Spleen (tissue), 11 donors: ENCODE measurements around the gene DGUOK. TPM values are rescaled to one million over a fixed set of nuclear protein-coding genes. Genes with fewer than 3 reads are reported as not detected.
A peak's percentile ranks its signal among the peaks of the same experiment; 100 is the strongest.

Experiments used
- DNase-seq: peaks from one replicate; pipeline ENCODE4 v3.0.0-alpha.2; 2020
- H3K27ac ChIP-seq, 8 donors: fragments of 200-600 bp; sonication (generic) in 7 of 8; 1 replicate in 4 of 8; 2 replicates in 4 of 8; pipeline versions ENCODE4 v1.5.0 to v1.8.0; 2016 to 2021; ENCODE audit warnings: inconsistent platforms in 4 of 8, mild to moderate bottlenecking in 4 of 8, moderate library complexity in 1 of 8
- H3K27me3 ChIP-seq, 7 donors: fragments of 200-600 bp; sonication (generic) in 6 of 7; replicated peaks in 1 of 7; 1 replicate in 4 of 7; 2 replicates in 3 of 7; pipeline versions ENCODE4 v1.5.0 to v1.8.0; 2016 to 2021; ENCODE audit warnings: inconsistent platforms in 3 of 7, mild to moderate bottlenecking in 1 of 7
- H3K36me3 ChIP-seq, 6 donors: fragments of 200-600 bp; sonication (generic) in 5 of 6; 1 replicate in 4 of 6; 2 replicates in 2 of 6; pipeline versions ENCODE4 v1.5.0 to v1.8.0; 2016 to 2021; ENCODE audit warnings: inconsistent platforms in 2 of 6
- H3K4me1 ChIP-seq, 6 donors: fragments of 200-600 bp; sonication (generic) in 5 of 6; 1 replicate in 3 of 6; 2 replicates in 3 of 6; pipeline versions ENCODE4 v1.5.0 to v1.8.0; 2016 to 2021; ENCODE audit warnings: inconsistent platforms in 3 of 6
- H3K4me3 ChIP-seq, 8 donors: fragments of 200-600 bp; sonication (generic) in 7 of 8; 1 replicate in 4 of 8; 2 replicates in 4 of 8; pipeline versions ENCODE4 v1.5.0 to v1.8.0; 2016 to 2021; ENCODE audit warnings: inconsistent platforms in 4 of 8, mild to moderate bottlenecking in 4 of 8, moderate library complexity in 2 of 8
- H3K9me3 ChIP-seq, 8 donors: fragments of 200-600 bp; sonication (generic) in 7 of 8; 1 replicate in 4 of 8; 2 replicates in 4 of 8; pipeline versions ENCODE4 v1.5.0 to v1.8.0; 2016 to 2021; ENCODE audit warnings: inconsistent platforms in 4 of 8
- POLR2A ChIP-seq, 3 donors: fragments of 450-650 bp; IDR thresholded peaks; one replicate each; pipeline ENCODE4 v1.5.1; 2017; ENCODE audit warnings: antibody characterized with exemption in 3 of 3, mild to moderate bottlenecking in 1 of 3
- POLR2AphosphoS5 ChIP-seq, 3 donors: sonication (generic); formaldehyde crosslinking; IDR thresholded peaks; one replicate each; pipeline ENCODE4 v1.5.1; 2017; ENCODE audit warnings: antibody characterized with exemption in 3 of 3
- WGBS, 5 donors: extraction: QIAGEN DNeasy Blood & Tissue Kit in 3 of 5; methylation state at CpG; one replicate each; pipeline versions ENCODE4 v1.1.5 to v1.1.7; 2013 to 2018; 5-methylcytosine and 5-hydroxymethylcytosine counted together
- intact Hi-C: fragments of 100-400 bp; cut with DNase I; formaldehyde crosslinking; loops from one replicate; pipeline ENCODE4 v1.15.0; 2023; ENCODE audit warnings: low total_unique reads
- polyA plus RNA-seq, 3 donors: library from polyadenylated mRNA; stranded (reverse); fragments of 200-250 nt; gene quantifications; one replicate each; pipeline ENCODE4 v1.2.1, GENCODE V29; 2013
- total RNA-seq, 7 donors: library from RNA; depleted of rRNA in 3 of 7; stranded (reverse); fragments of >200 nt in 3 of 7; fragmentation: NEBNext Ultra II Directional in 4 of 7; extraction: Animal tissue kit (Norgen Biotek cat#: 25700) in 4 of 7; gene quantifications; one replicate each; pipeline versions ENCODE4 v1.1.0 to v1.2.1, GENCODE V29; 2016 to 2021
- TF ChIP-seq, protein P1 (sequence below), 11 experiments: fragments of 200-600 bp in 7 of 11; fragments of 450-650 bp in 4 of 11; sonication (generic) in 4 of 11; IDR thresholded peaks in 8 of 11; conservative IDR thresholded peaks in 3 of 11; 1 replicate in 7 of 11; 2 replicates in 4 of 11; pipeline versions ENCODE4 v1.4.0 to v1.8.0; 2016 to 2021; ENCODE audit warnings: antibody characterized with exemption in 11 of 11, inconsistent platforms in 4 of 11, mild to moderate bottlenecking in 1 of 11
- donor health status: healthy with polysubstance abuse.
- donor health status: DM: no; HTN: no; CAD: no; lungs with moderate emphysema.
- donor health status: DM: no; HTN: no; CAD: no.
- donor health status: Bipolar disorder and iron deficiency.
- donor health status: healthy.
- donor health status: DM: no; HTN: no; CAD: no.
- donor health status: DM: yes; HTN: yes; CAD: no.

The DGUOK gene
- total and polyA plus RNA-seq, 10 donors: 41.3 to 120 (median 57.1) TPM

DNA sequence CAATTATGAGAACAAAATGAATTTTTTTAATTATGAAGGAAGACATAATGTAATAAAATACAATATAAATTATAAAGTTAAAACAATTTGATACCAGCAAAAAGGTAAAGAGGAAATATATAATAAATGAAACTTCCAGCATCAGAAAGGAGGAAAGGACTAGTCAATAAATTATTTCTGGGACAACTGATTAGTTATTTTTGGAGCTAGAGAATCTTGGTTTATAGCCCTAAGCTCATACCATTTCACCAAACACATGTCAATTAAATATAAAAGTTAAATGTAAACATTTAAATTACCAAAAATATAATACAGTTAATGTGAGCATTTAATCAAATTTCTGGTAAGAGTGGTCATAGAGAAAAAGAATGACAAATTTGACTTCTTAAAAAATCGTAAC lies 21.7 kb upstream of the DGUOK start:
- no peak overlapping the region for H3K4me3 ChIP-seq
- peaks cover 0 to 9% (median 3%) of the 10 kb centered on the region in 6 donors for H3K4me1 ChIP-seq
- WGBS, 5 donors: 82 to 94% (median 90%) methylated on average over 1 of the region's 1 CpG
- H3K27ac ChIP-seq: no peak overlapping the region
- intact Hi-C loops: no loop called here
- no peak for DNase-seq
- no peaks in the 10 kb centered on the region for H3K36me3 ChIP-seq
- no peaks in the 10 kb centered on the region for H3K27me3 ChIP-seq
- no peak for TF ChIP-seq POLR2AphosphoS5 (IDR thresholded peaks at IDR 0.05)
- TF ChIP-seq, protein P1, sequence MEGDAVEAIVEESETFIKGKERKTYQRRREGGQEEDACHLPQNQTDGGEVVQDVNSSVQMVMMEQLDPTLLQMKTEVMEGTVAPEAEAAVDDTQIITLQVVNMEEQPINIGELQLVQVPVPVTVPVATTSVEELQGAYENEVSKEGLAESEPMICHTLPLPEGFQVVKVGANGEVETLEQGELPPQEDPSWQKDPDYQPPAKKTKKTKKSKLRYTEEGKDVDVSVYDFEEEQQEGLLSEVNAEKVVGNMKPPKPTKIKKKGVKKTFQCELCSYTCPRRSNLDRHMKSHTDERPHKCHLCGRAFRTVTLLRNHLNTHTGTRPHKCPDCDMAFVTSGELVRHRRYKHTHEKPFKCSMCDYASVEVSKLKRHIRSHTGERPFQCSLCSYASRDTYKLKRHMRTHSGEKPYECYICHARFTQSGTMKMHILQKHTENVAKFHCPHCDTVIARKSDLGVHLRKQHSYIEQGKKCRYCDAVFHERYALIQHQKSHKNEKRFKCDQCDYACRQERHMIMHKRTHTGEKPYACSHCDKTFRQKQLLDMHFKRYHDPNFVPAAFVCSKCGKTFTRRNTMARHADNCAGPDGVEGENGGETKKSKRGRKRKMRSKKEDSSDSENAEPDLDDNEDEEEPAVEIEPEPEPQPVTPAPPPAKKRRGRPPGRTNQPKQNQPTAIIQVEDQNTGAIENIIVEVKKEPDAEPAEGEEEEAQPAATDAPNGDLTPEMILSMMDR (IDR thresholded peaks at IDR 0.05 in 8 of 11, conservative IDR thresholded peaks at IDR 0.05 in 3 of 11): no peak
- TF ChIP-seq POLR2A (IDR thresholded peaks at IDR 0.05): no peak
- no peaks in the 10 kb centered on the region for H3K9me3 ChIP-seq

DNA sequence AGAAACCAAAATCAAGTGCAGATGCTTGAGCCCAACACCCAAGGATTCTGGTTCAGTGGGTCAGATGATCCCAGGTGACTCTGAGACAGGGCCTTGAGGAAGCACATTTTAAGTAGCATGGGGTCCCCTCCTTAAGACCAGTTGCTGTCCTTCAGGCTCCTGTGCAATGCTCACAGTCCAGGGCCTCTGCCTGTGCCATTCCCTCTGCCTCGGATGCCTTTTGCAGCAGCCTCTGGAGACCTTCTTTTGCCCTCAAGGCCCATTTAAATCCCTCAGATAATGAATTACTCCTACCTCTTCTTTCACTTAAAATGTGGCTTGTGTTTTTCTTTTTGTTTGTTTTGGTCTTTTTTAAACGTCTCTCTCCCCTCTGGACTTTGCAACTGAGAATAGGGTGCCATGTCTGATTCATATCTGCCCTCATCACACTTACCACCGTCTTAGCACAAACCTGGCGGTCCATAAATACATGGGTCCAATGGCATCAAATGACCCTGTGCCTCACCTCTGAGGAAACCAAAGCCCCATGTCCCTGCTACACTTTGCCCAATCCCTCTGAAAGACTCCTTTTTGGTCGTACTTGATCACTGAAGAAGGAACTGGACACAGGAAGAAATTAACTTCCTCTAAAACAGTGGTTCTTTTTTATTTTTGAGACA lies 19.7 kb upstream of the DGUOK start:
- H3K36me3 ChIP-seq: no peaks in the 10 kb centered on the region
- TF ChIP-seq POLR2AphosphoS5 (IDR thresholded peaks at IDR 0.05): no peak
- TF ChIP-seq POLR2A (IDR thresholded peaks at IDR 0.05): no peak
- TF ChIP-seq, protein P1 (IDR thresholded peaks at IDR 0.05 in 8 of 11, conservative IDR thresholded peaks at IDR 0.05 in 3 of 11): no peak
- no peaks in the 10 kb centered on the region for H3K27me3 ChIP-seq
- no peak overlapping the region for H3K4me3 ChIP-seq
- intact Hi-C loops: no loop called here
- DNase-seq: no peak
- H3K27ac ChIP-seq: no peak overlapping the region
- no peaks in the 10 kb centered on the region for H3K9me3 ChIP-seq
- 66 to 81% (median 70%) methylated on average over 5 of the region's 5 CpGs for WGBS, 5 donors
- H3K4me1 ChIP-seq: peaks cover 0 to 9% (median 3%) of the 10 kb centered on the region in 6 donors

DNA sequence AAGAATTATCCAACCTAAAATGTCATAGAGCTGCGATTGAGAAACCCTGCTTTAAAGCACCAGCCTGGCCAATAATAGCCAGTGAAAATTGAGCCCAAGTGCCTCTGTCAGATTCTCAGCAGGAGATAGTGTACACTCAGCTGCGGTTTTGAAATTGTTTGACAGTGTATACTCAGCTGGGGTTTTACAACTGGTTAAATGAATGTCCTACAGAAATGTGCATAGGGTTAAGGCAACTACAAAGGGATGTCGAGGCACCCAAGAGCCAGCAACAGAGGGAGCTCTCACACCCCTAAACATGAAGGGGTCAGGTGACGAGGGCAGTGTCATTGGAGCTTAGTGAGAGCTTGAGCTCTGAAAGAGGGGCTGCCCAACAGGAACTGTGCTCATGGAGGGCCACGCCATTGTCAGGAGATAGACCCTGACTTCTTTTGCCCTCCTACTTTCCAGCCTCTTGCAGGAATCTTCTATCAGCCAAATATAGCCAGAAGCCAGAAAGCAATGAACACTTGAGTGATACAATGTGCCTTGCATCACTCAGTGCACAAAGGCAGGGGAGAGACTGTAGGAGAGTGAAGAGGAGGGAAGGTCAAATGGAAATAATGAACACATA lies 18.7 kb upstream of the DGUOK start:
- WGBS, 5 donors: 51 to 63% (median 52%) methylated on average over 5 of the region's 5 CpGs
- H3K36me3 ChIP-seq: no peaks in the 10 kb centered on the region
- H3K27me3 ChIP-seq: no peaks in the 10 kb centered on the region
- H3K4me3 ChIP-seq: no peak overlapping the region
- intact Hi-C loops: no loop called here
- H3K27ac ChIP-seq: no peak overlapping the region
- H3K9me3 ChIP-seq: no peaks in the 10 kb centered on the region
- TF ChIP-seq, protein P1 (IDR thresholded peaks at IDR 0.05 in 8 of 11, conservative IDR thresholded peaks at IDR 0.05 in 3 of 11): peak in 8 of 11 experiments; percentile 15 to 58 (median 48)
- TF ChIP-seq POLR2AphosphoS5 (IDR thresholded peaks at IDR 0.05) (no peak), POLR2A (IDR thresholded peaks at IDR 0.05) (no peak)
- peaks cover 0 to 9% (median 3%) of the 10 kb centered on the region in 6 donors for H3K4me1 ChIP-seq
- DNase-seq: no peak
